T-helper 2 cell (primary cell): Measurements from ENCODE around the gene ZNF655.
A peak's percentile ranks its signal among the peaks of the same experiment; 100 is the strongest.

Experiments
- DNase-seq, 5 experiments: peaks; one replicate each; pipeline versions ENCODE4 v3.0.0 to v3.0.0-alpha.2; 2012 to 2022

ZNF655 gene

GRCh38 chr7:99607548-99607947 lies 49.1 kb downstream of the ZNF655 start:
- no peak for DNase-seq

GRCh38 chr7:99614495-99614894 lies 56.1 kb downstream of the ZNF655 start:
- no peak for DNase-seq

GRCh38 chr7:99615989-99616358 lies 57.5 kb downstream of the ZNF655 start:
- no peak for DNase-seq

- peak; percentile 57 to 95 (median 77) for DNase-seq
These were observed 58.1 kb downstream of the ZNF655 start, which contains the start of gene ZSCAN25 for GRCh38 chr7:99616359-99617191. Gene ZSCAN25 (plus strand): TSS chr7:99616946. CDS start chr7:99619607, 2,661 bp downstream.

- DNase-seq, result no peak
These were observed 58.8 kb downstream of the ZNF655 start for GRCh38 chr7:99617192-99617781.

- DNase-seq, result no peak
These were observed 60.3 kb downstream of the ZNF655 start for GRCh38 chr7:99618726-99619125.

GRCh38 chr7:99619571-99620130 lies 61.2 kb downstream of the ZNF655 start:
- no peak for DNase-seq

GRCh38 chr7:99621271-99621670 lies 62.8 kb downstream of the ZNF655 start:
- DNase-seq, result no peak

GRCh38 chr7:99622596-99622995 lies 64.2 kb downstream of the ZNF655 start:
- no peak for DNase-seq

- DNase-seq, result peak in 1 of 5 experiments; percentile 30
These were observed 64.8 kb downstream of the ZNF655 start for GRCh38 chr7:99623091-99623693.

- peak in 2 of 5 experiments; percentile 33 to 67 for DNase-seq
These were observed 65.4 kb downstream of the ZNF655 start for GRCh38 chr7:99623702-99624447.

- DNase-seq, result peak in 4 of 5 experiments; percentile 22 to 97 (median 78)
These were observed 66.0 kb downstream of the ZNF655 start for GRCh38 chr7:99624484-99624883.

GRCh38 chr7:99625321-99625720 lies 66.9 kb downstream of the ZNF655 start:
- DNase-seq, result no peak

GRCh38 chr7:99625961-99626360 lies 67.5 kb downstream of the ZNF655 start:
- no peak for DNase-seq
